Keratinocyte (primary cell): ENCODE data around the gene PDS5A. TPM values are rescaled to one million over a fixed set of nuclear protein-coding genes. Genes with fewer than 3 reads are reported as not detected.
"Not testable (repeated sequence)": the region's sequence is repeated elsewhere in the genome, so short reads cannot be mapped to it uniquely, and the experiment has no call there.

Experiments used
- DNase-seq: peaks from one replicate; pipeline ENCODE4 v3.0.0-alpha.2; 2011; ENCODE audit warnings: low read depth, missing footprints, low spot score
- FAIRE-seq: peaks from 2 replicates; lab custom pipeline; 2011; peaks lifted over from hg19 to GRCh38; lab: Jason Lieb, UNC
- H2AFZ ChIP-seq: 2 replicates; pipeline ENCODE4 v1.6.0; 2012; ENCODE audit warnings: low read length, control low read depth, inconsistent platforms; ENCODE audit not compliant: control insufficient read depth
- H3K27ac ChIP-seq: 2 replicates; pipeline ENCODE4 v1.5.1; 2011; ENCODE audit warnings: low read length; ENCODE audit not compliant: control insufficient read depth, insufficient read depth
- H3K27me3 ChIP-seq: 3 replicates; pipeline ENCODE4 v1.6.0; 2011; ENCODE audit warnings: low read length; ENCODE audit not compliant: control insufficient read depth, insufficient read depth; ENCODE audit errors: extremely low read depth
- H3K36me3 ChIP-seq, 2 experiments: 2 replicates in 1 of 2; 3 replicates in 1 of 2; pipeline ENCODE4 v1.5.1; 2011; ENCODE audit warnings: low read length in 2 of 2, mild to moderate bottlenecking in 1 of 2; ENCODE audit not compliant: control insufficient read depth in 2 of 2, insufficient read depth in 2 of 2; ENCODE audit errors: extremely low read depth in 1 of 2
- H3K4me1 ChIP-seq: 3 replicates; pipeline ENCODE4 v1.5.1; 2011; ENCODE audit warnings: low read length; ENCODE audit not compliant: control insufficient read depth, insufficient read depth; ENCODE audit errors: extremely low read depth
- H3K4me2 ChIP-seq: 3 replicates; pipeline ENCODE4 v1.6.0; 2011; ENCODE audit warnings: low read depth, low read length; ENCODE audit not compliant: control insufficient read depth, insufficient read depth; ENCODE audit errors: extremely low read depth
- H3K4me3 ChIP-seq, 3 experiments: fragments of 200-600 bp in 1 of 3; sonication (generic) in 1 of 3; 2 replicates in 2 of 3; 3 replicates in 1 of 3; pipeline ENCODE4 v1.5.1; 2011 to 2016; ENCODE audit warnings: low read length in 3 of 3, mild to moderate bottlenecking in 3 of 3, control low read depth in 2 of 3, inconsistent platforms in 1 of 3, low read depth in 1 of 3, mixed read lengths in 1 of 3, mixed run types in 1 of 3, moderate library complexity in 1 of 3; ENCODE audit not compliant: control insufficient read depth in 2 of 3, insufficient read depth in 2 of 3; ENCODE audit errors: extremely low read depth in 1 of 3
- H3K79me2 ChIP-seq: 2 replicates; pipeline ENCODE4 v1.6.0; 2012; ENCODE audit warnings: low read length; ENCODE audit not compliant: control insufficient read depth, insufficient read depth
- H3K9ac ChIP-seq: 3 replicates; pipeline ENCODE4 v1.6.0; 2011; ENCODE audit warnings: low read length; ENCODE audit not compliant: control insufficient read depth, insufficient read depth; ENCODE audit errors: extremely low read depth
- H3K9me1 ChIP-seq: 3 replicates; pipeline ENCODE4 v1.6.0; 2011; ENCODE audit warnings: low read length; ENCODE audit not compliant: control insufficient read depth, insufficient read depth; ENCODE audit errors: extremely low read depth
- H3K9me3 ChIP-seq: 2 replicates; pipeline ENCODE4 v1.5.1; 2012; ENCODE audit warnings: low read depth, low read length; ENCODE audit not compliant: control insufficient read depth
- H4K20me1 ChIP-seq: 3 replicates; pipeline ENCODE4 v1.6.0; 2011; ENCODE audit warnings: low read length; ENCODE audit not compliant: control insufficient read depth, insufficient read depth; ENCODE audit errors: extremely low read depth
- EZH2 ChIP-seq: IDR thresholded peaks from one replicate; pipeline ENCODE4 v1.6.1; 2012; ENCODE audit warnings: inconsistent platforms, mild to moderate bottlenecking, low read length, moderate library complexity
- dilution Hi-C: fragments of 300-500 bp; cut with MboI; formaldehyde crosslinking; loops from one replicate; pipeline ENCODE4 v1.7.0; 2020; ENCODE audit warnings: low sequenced_read_pairs; ENCODE audit not compliant: extremely low pct_ligation_motif_present
- polyA plus RNA-seq, 5 experiments: library from polyadenylated mRNA; depleted of rRNA in 3 of 5; stranded (reverse) in 3 of 5; stranded (forward) in 1 of 5; unstranded in 1 of 5; fragments of >200 nt; gene quantifications; 1 replicate in 1 of 5; 2 replicates in 3 of 5; 3 replicates in 1 of 5; pipeline versions ENCODE4 v1.2.1 to v1.2.3, GENCODE V29; 2011 to 2012; ENCODE audit warnings: missing spikeins in 2 of 5, low read depth in 1 of 5, low replicate concordance in 1 of 5
- TF ChIP-seq, protein P1 (sequence below), 3 experiments: IDR thresholded peaks in 1 of 3; conservative IDR thresholded peaks in 1 of 3; optimal IDR thresholded peaks in 1 of 3; 2 replicates in 2 of 3; 3 replicates in 1 of 3; pipeline versions ENCODE3 to v1.5.1; 2011; ENCODE audit warnings: low read length in 3 of 3, mild to moderate bottlenecking in 3 of 3, moderate library complexity in 2 of 3, control low read depth in 1 of 3, inconsistent platforms in 1 of 3; ENCODE audit not compliant: insufficient read depth in 2 of 3; ENCODE audit errors: extremely low read depth in 1 of 3

PDS5A gene
- polyA plus RNA-seq, 1 donor (not counting 4 experiments of a cell fraction or from before 2014, with no cell fraction given): 56.0 TPM

DNA sequence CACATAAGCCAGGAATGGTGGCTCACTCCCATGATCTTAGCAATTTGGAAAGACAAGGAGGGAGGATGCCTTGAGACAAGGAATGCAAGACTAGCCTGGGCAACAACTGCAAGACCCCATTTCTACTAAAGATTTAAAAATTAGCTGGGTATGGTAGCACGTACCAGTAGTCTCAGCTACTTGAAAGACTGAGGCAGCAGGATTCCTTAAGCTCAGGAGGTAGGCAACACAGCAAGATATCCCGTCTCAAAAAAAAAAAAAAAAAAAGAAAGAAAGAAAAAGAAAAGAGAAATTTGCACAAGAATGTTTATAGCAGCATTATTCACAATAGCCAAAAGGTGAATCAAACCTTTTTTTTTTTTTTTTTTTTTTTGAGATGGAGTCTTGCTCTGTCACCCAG is 29.7 kb downstream of the PDS5A start:
- Histone ChIP-seq H3K9me1 (no peaks in the 10 kb centered on the region), H3K27me3 (no peaks in the 10 kb centered on the region), H3K79me2 (peaks cover 97% of the 10 kb centered on the region), H3K4me3 (no peak overlapping the region), H3K36me3 (no peaks in the 10 kb centered on the region), H3K4me1 (no peaks in the 10 kb centered on the region), H3K9me3 (no peaks in the 10 kb centered on the region), H2AFZ (no peak overlapping the region), H3K9ac (no peak overlapping the region), H4K20me1 (peaks cover 8% of the 10 kb centered on the region), H3K4me2 (no peak overlapping the region), H3K27ac (no peak overlapping the region)
- FAIRE-seq (no peak), DNase-seq (no peak)
- TF ChIP-seq EZH2: no peak
- dilution Hi-C loops: no loop called here

DNA sequence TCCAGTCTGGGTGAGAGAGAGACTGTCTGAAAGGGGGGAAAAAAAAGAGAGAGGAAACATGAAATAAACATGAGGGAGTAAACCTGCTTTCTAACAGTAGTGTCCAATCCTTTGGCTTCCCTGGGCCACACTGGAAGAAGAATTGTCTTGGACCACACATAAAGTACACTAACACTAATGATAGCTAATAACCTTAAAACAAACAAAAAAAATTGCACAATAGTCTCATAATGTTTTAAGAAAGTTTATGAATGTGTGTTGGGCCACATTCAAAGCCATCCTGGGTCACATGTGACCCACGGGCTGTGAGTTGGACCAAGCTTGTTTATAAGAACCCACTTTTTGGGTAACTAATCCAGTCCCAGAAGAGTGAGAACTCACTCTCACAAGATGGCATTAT is 30.3 kb downstream of the PDS5A start:
- Histone ChIP-seq H3K4me2 (no peak overlapping the region), H3K9me1 (no peaks in the 10 kb centered on the region), H3K79me2 (peaks cover 97% of the 10 kb centered on the region), H3K4me1 (no peaks in the 10 kb centered on the region), H3K27ac (no peak overlapping the region), H3K4me3 (no peak overlapping the region), H4K20me1 (peaks cover 9% of the 10 kb centered on the region), H3K9ac (no peak overlapping the region), H2AFZ (no peak overlapping the region), H3K36me3 (no peaks in the 10 kb centered on the region), H3K27me3 (no peaks in the 10 kb centered on the region), H3K9me3 (no peaks in the 10 kb centered on the region)
- no peak for TF ChIP-seq EZH2
- TF ChIP-seq, protein P1, sequence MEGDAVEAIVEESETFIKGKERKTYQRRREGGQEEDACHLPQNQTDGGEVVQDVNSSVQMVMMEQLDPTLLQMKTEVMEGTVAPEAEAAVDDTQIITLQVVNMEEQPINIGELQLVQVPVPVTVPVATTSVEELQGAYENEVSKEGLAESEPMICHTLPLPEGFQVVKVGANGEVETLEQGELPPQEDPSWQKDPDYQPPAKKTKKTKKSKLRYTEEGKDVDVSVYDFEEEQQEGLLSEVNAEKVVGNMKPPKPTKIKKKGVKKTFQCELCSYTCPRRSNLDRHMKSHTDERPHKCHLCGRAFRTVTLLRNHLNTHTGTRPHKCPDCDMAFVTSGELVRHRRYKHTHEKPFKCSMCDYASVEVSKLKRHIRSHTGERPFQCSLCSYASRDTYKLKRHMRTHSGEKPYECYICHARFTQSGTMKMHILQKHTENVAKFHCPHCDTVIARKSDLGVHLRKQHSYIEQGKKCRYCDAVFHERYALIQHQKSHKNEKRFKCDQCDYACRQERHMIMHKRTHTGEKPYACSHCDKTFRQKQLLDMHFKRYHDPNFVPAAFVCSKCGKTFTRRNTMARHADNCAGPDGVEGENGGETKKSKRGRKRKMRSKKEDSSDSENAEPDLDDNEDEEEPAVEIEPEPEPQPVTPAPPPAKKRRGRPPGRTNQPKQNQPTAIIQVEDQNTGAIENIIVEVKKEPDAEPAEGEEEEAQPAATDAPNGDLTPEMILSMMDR (optimal IDR thresholded peaks at IDR 0.05 in 1 of 3, IDR thresholded peaks at IDR 0.05 in 1 of 3, conservative IDR thresholded peaks at IDR 0.05 in 1 of 3; ENCODE audit: extremely low read depth in 1 of 3, insufficient read depth in 2 of 3, low read length in 3 of 3): no peak
- dilution Hi-C loops: no loop called here
- FAIRE-seq (no peak), DNase-seq (no peak)

DNA sequence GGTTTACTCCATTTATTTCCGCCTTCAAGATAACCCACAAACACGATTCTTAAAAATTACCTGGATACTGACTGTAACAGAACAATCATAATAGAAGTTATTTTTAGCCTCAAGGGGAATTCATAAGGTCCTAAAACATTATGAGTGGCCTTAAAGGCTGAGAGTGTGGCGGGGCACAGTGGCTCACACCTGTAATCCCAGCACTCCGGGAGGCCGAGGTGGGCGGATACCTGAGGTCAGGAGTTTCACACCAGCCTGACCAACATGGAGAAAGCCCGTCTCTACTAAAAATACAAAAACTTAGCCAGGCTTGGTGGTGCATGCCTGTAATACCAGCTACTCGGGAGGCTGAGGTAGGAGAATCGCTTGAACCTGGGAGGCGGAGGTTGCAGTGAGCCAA is 33.5 kb downstream of the PDS5A start:
- H3K4me1 ChIP-seq, H3K27ac ChIP-seq, H2AFZ ChIP-seq, DNase-seq, H3K9me3 ChIP-seq, H3K27me3 ChIP-seq, H3K9me1 ChIP-seq, H3K9ac ChIP-seq, FAIRE-seq, H3K36me3 ChIP-seq, H3K4me2 ChIP-seq, dilution Hi-C loops, H3K4me3 ChIP-seq: not testable (repeated sequence)
- H4K20me1 ChIP-seq: peaks cover 11% of the 10 kb centered on the region
- peaks cover 96% of the 10 kb centered on the region for H3K79me2 ChIP-seq
